ENCODE measurements around the gene OR2T2.
"Not testable (repeated sequence)": the region's sequence is repeated elsewhere in the genome, so short reads cannot be mapped to it uniquely, and the experiment has no call there.

The OR2T2 gene

GRCh38 chr1:248455045-248455444 is 9.6 kb downstream of the OR2T2 start:
- not testable (repeated sequence) for DNase-seq (ENCODE audit: low read depth in 1 of 2, low spot score in 1 of 2); H3K27ac ChIP-seq (replicated peaks); H3K27me3 ChIP-seq (ENCODE audit: insufficient read depth, poor library complexity, severe bottlenecking); H3K4me3 ChIP-seq (replicated peaks; ENCODE audit: insufficient read depth, low read length)

DNA sequence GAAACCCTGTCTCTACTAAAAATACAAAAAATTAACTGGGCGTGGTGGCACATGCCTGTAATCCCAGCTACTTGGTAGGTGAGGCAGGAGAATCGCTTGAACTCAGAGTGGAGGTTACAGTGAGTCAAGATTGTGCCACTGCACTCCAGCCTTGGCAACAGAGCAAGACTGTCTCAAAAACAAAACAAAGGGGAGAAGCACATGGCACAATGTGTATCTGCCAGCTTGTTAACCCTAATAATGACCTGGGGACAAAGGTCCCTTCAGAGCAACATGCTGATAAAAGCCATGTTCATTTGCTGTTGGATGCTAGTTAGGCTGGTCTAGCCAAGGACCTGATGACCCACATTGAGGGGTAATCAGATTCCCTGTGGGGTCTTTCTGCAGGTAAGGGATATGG is 11.2 kb downstream of the OR2T2 start:
- DNase-seq (ENCODE audit: low read depth in 1 of 2, low spot score in 1 of 2); H3K27me3 ChIP-seq (ENCODE audit: insufficient read depth, poor library complexity, severe bottlenecking); H3K4me3 ChIP-seq (replicated peaks; ENCODE audit: insufficient read depth, low read length); H3K27ac ChIP-seq (replicated peaks): not testable (repeated sequence)

DNA sequence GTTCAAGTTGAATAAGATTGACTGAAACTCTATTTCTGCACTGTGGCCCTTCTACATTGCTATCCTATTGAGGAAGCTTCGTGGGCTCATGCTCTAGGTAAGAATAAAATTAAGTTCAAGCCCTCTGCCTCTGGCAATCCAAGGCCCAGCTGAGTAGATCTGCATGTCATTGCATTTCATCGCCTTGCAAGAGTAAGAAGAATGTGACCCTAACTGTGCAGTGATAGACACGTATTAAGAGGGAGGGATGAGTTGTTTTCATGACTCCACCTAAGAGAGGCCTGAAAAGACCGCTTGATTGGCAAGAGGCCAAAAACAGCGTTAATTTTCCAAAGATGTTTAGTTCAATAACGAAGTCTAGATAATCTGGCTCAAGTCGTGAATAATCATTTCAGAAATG is 13.7 kb downstream of the OR2T2 start:
- not testable (repeated sequence) for H3K4me3 ChIP-seq (replicated peaks; ENCODE audit: insufficient read depth, low read length); DNase-seq (ENCODE audit: low read depth in 1 of 2, low spot score in 1 of 2); H3K27ac ChIP-seq (replicated peaks); H3K27me3 ChIP-seq (ENCODE audit: insufficient read depth, poor library complexity, severe bottlenecking)

DNA sequence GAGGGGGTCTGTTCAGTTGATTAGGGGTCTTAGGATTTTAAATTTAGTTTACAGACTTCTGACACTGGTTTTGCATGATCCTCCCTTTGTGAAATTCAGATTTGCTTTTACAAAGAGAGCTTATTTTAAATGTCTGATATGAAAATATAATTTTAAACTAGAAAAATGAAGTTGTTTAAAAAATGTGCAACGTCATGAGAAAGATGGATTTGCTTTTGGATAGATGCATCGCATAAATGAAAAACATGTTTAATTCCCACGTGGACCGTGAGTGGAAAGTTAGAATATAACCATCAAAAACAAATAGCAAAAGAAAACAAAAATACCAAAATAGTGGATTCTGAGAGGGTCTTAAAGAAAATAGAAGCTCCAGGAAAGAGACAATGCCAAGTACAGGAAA is 25.7 kb downstream of the OR2T2 start:
- Histone ChIP-seq H3K27ac (replicated peaks) (no peak overlapping the region), H3K27me3 (ENCODE audit: insufficient read depth, poor library complexity, severe bottlenecking) (no peaks in the 10 kb centered on the region), H3K4me3 (replicated peaks; ENCODE audit: insufficient read depth, low read length) (no peak overlapping the region)
- no peak for TF ChIP-seq POLR2AphosphoS5 (IDR thresholded peaks at IDR 0.05; ENCODE audit: low read depth)
- TF ChIP-seq REST (IDR thresholded peaks at IDR 0.05; ENCODE audit: insufficient replicate concordance, low read depth): no peak
- TF ChIP-seq GABPA (IDR thresholded peaks at IDR 0.05; ENCODE audit: low read depth): no peak
- no peak for TF ChIP-seq CTCF (IDR thresholded peaks at IDR 0.05; ENCODE audit: insufficient read depth, low read length)
- TF ChIP-seq SPI1 (IDR thresholded peaks at IDR 0.05; ENCODE audit: borderline replicate concordance, low read depth): no peak
- no peak for DNase-seq (ENCODE audit: low read depth in 1 of 2, low spot score in 1 of 2)

DNA sequence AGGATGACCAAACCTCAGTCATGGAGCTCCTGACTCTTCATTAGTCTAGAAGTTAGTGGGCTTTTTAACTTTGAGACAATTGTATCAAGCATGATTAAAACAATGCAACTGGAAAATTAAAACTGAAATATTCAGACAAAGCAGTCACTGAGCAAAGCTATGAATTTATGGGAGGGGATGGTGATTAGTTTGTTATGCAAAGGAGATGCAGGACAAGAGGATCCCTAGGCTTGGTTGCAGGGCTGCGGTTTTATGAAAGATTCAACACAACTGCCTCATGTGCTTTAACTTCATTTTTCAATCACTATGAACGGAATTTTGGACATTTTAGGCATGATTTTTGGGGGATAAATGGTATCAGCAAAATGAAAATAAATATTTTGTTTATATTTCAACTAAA is 26.7 kb downstream of the OR2T2 start:
- DNase-seq (ENCODE audit: low read depth in 1 of 2, low spot score in 1 of 2); H3K4me3 ChIP-seq (replicated peaks; ENCODE audit: insufficient read depth, low read length); H3K27ac ChIP-seq (replicated peaks); H3K27me3 ChIP-seq (ENCODE audit: insufficient read depth, poor library complexity, severe bottlenecking): not testable (repeated sequence)

GRCh38 chr1:248473051-248473450 is 27.6 kb downstream of the OR2T2 start, which contains the start of gene OR2T3:
Gene OR2T3 (plus strand): TSS chr1:248473351. CDS start chr1:248473351, 0 bp downstream.
- not testable (repeated sequence) for H3K4me3 ChIP-seq (replicated peaks; ENCODE audit: insufficient read depth, low read length); H3K27me3 ChIP-seq (ENCODE audit: insufficient read depth, poor library complexity, severe bottlenecking); DNase-seq (ENCODE audit: low read depth in 1 of 2, low spot score in 1 of 2); H3K27ac ChIP-seq (replicated peaks)

DNA sequence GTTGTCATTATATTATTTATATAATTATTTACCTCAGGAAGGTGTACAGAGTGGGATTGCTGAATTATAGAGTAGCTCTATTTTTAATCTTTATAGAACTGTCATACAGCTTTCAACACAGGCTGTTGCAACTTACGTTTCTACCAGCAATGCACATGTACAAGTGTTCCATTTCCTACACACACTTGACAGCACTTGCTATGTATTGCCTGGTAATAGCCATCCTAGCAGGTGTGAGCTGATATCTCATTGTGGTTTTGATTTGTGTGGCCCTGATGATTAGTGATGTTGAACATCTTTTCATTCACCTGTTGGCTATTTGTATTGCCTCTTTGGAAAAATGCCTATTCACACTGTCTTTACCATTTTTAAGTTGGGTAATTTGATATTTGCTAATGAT is 30.2 kb downstream of the OR2T2 start:
- H3K27me3 ChIP-seq (ENCODE audit: insufficient read depth, poor library complexity, severe bottlenecking); H3K27ac ChIP-seq (replicated peaks); H3K4me3 ChIP-seq (replicated peaks; ENCODE audit: insufficient read depth, low read length); DNase-seq (ENCODE audit: low read depth in 1 of 2, low spot score in 1 of 2): not testable (repeated sequence)

DNA sequence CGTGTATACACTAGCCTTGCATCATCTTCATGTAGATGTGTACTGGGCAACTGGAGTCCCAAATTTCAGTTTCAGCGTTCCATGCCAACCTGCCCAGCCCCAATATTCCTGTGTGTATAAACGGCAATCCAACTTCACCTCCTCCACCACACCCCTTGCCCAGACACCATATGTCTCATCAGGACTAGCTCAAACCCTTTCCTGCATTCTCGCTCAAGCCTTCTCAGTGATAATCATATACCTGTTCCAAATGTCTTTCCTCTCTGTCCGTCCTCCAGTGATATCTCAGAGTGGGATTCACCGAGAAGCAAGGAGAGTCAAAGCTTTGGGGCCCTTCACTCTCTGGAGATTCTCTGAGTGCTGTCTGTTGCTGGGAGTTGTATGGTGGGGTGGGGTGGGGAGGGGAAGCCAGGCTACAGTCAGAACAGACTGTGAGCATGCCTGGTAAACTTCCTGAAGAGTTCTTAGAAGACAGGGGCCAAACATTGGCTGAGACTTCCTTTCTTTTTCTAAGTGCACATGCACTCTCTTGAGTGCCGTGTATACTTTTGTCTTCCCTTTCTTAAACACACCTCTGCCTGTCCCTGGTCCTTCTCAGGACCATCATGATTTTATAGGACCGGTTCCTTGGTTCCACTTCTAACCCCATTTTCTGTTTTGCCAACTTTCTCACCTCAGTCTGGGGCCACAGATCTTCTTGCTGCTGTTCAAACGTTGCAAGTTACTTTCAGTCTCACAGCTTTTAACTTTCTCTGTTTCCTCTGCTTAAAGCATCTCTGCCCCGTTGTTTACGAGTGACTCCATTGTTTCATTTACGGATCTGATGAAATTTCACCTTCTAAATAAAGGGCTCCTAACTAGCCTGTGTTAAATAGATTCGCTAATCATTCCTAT is 36.5 kb downstream of the OR2T2 start:
- not testable (repeated sequence) for H3K27me3 ChIP-seq (ENCODE audit: insufficient read depth, poor library complexity, severe bottlenecking); DNase-seq (ENCODE audit: low read depth in 1 of 2, low spot score in 1 of 2); H3K4me3 ChIP-seq (replicated peaks; ENCODE audit: insufficient read depth, low read length); H3K27ac ChIP-seq (replicated peaks)

GRCh38 chr1:248488289-248488688 is 42.9 kb downstream of the OR2T2 start, which contains the start of gene OR2T5:
Gene OR2T5 (plus strand): TSS chr1:248488589. CDS start chr1:248488589, 0 bp downstream.
- not testable (repeated sequence) for H3K27ac ChIP-seq (replicated peaks); H3K27me3 ChIP-seq (ENCODE audit: insufficient read depth, poor library complexity, severe bottlenecking); H3K4me3 ChIP-seq (replicated peaks; ENCODE audit: insufficient read depth, low read length); DNase-seq (ENCODE audit: low read depth in 1 of 2, low spot score in 1 of 2)

DNA sequence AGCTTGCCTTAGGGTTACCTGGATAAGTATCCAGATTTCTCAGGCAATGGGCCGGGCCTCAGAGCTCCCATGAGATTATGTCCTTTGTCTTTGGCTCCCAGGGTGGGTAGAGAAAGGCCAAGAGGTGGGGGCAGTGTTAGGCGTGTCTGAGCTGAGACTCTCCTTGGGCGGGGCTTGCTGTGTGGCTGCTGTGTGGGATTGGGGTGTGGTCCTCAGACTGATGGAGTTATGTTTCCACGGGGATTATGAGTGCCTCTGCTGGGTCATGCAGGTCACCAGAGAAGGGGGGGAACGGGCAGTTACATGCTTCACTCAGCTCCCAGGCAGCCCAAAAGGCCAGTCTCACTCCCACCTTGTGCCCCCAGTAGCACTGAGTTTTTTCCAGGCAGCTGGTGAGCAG is 51.2 kb downstream of the OR2T2 start:
- DNase-seq (ENCODE audit: low read depth in 1 of 2, low spot score in 1 of 2); H3K4me3 ChIP-seq (replicated peaks; ENCODE audit: insufficient read depth, low read length); H3K27me3 ChIP-seq (ENCODE audit: insufficient read depth, poor library complexity, severe bottlenecking); H3K27ac ChIP-seq (replicated peaks): not testable (repeated sequence)

GRCh38 chr1:248500305-248501035 is 55.0 kb downstream of the OR2T2 start:
- H3K4me3 ChIP-seq (replicated peaks; ENCODE audit: insufficient read depth, low read length); H3K27ac ChIP-seq (replicated peaks); H3K27me3 ChIP-seq (ENCODE audit: insufficient read depth, poor library complexity, severe bottlenecking); DNase-seq (ENCODE audit: low read depth in 1 of 2, low spot score in 1 of 2): not testable (repeated sequence)
